GM21529 (cell line): ENCODE measurements around the gene KRTAP4-12.
"Not testable (repeated sequence)": the region's sequence is repeated elsewhere in the genome, so short reads cannot be mapped to it uniquely, and the experiment has no call there.

Source experiments
- ATAC-seq: cut with Tn5 transposase; IDR thresholded peaks from one replicate; pipeline ENCODE4 v1.9.1; 2021; ENCODE audit not compliant: unreplicated experiment

KRTAP4-12 gene

GRCh38 chr17:41126412-41126811 is 2.4 kb upstream of the KRTAP4-12 start:
- ATAC-seq: no peak

DNA sequence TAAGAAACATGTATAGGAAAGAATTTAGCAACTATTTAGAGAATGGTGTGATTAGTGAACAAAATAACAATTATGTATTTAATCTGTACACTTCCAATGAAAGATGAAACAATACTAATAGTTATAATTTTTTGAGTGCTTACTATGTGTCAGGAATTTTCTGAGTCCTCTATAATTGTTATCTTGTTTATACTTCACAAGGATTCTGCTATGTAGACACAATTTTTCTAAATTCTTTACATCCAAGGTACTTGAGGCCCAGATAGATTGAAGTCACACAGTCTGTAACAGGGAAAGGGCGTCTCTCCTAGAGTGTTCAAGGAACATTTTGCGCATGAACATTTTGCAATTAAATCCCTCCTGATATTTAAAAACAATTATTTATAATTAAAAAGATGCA is 1.1 kb upstream of the KRTAP4-12 start:
- ATAC-seq: no peak

- ATAC-seq: not testable (repeated sequence)
These were observed 541 bp downstream of the KRTAP4-12 start for GRCh38 chr17:41123292-41123990.

- no peak for ATAC-seq
These were observed 2.2 kb downstream of the KRTAP4-12 start for GRCh38 chr17:41121742-41122141.

DNA sequence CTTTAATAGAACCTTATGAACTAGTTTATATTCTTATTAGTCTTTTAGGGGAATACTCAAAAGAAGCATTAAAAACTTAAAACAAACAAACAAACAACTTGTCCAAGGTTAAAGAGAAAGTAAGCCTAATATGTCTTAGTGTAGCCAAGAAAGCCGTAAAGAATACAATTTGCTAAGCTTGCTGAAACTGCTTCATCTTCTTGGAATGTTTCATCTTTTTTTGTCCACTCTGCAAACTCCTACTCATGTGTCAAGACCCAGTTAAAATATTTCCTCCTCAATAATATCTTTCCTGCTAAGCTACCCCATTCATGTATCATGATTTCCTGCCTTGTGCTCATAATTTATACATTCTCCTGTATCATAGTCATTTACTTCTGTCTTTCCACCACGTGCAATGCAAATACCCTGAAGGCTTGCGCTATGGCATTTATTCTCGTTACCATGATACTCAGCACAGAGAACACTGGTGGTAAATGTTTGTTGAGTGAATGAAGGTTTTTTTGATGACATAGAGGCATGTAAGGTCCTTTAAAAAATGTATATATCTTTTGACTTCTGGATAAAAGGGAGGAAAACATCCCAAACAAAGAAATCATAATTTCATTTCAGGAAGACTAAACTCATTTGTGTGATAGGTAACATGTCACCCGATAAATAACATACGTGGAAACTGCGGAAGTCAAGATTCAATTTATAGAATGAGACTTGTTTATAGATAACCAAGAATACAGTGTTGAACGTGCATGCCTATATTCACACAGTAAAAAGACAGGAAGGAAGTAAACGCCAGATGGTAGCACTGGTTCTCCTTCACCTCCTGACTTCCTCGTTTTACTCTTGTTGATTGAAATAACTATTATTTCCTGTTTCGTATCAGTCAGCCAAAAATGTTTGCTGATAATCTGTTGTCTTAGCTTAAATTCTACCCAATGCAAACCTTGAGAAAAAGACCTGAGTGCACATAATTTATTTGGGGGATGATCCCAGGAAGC is 4.0 kb downstream of the KRTAP4-12 start:
- ATAC-seq: not testable (repeated sequence)

DNA sequence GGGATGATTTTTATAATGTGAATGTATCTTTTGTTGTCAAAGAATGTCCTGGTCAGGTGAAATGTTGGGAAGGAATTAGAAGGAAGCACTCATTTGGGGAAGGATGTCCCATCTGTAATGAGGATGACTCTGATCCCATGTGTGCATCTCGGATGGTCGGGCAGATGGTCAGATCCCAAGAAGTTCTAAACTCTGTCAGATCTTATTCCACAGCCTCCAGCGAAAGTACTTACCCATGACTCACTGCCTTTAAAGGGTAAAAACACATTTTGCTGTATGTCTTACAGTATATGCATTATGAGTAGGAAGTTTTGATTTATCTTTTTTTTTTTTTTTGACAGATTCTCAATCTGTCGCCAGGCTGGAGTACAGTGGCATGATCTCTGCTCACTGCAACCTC is 5.3 kb downstream of the KRTAP4-12 start:
- no peak for ATAC-seq

- not testable (repeated sequence) for ATAC-seq
These were observed 6.1 kb downstream of the KRTAP4-12 start, which contains the start of gene KRTAP4-11 for GRCh38 chr17:41117846-41118386. TSS of gene KRTAP4-11 (minus strand) at chr17:41118373. CDS start at chr17:41118315, 58 bp downstream.

GRCh38 chr17:41116297-41116696 is 7.7 kb downstream of the KRTAP4-12 start:
- no peak for ATAC-seq

DNA sequence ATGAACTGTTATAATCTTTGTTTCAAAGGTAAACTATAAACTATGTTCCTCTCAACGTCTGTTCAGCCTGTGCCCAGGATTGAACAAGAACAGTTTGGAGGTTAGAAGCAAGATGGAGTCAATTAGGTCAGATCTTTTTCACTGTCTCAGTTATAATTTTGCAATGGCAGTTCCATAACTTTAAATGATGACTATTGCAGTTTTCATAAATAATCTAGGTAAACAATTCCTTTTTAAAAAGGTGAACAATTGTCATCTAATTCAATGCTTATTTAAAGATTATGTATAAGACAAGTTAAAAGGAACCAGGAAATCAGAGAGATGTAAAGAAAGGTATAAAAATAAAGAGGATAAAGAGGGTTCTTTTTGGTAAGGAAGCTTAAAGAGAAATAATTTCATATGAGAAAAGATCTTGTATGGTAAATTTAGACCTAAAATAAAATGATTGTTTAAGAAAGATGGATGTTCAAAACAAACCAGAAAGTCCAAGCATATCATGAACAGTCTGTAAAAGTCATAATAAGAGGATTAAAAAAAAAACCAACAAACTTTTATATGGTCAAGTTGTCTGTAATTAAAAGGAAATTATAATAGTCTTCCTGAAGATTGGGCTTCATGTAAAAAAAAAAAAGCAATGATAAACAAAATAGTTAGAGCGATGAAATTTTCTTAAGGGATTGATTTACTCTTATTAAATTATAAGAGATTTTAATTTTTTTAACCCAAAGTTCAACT is 12.7 kb downstream of the KRTAP4-12 start:
- ATAC-seq: no peak

GRCh38 chr17:41108728-41109386 is 15.1 kb downstream of the KRTAP4-12 start:
- ATAC-seq: not testable (repeated sequence)

DNA sequence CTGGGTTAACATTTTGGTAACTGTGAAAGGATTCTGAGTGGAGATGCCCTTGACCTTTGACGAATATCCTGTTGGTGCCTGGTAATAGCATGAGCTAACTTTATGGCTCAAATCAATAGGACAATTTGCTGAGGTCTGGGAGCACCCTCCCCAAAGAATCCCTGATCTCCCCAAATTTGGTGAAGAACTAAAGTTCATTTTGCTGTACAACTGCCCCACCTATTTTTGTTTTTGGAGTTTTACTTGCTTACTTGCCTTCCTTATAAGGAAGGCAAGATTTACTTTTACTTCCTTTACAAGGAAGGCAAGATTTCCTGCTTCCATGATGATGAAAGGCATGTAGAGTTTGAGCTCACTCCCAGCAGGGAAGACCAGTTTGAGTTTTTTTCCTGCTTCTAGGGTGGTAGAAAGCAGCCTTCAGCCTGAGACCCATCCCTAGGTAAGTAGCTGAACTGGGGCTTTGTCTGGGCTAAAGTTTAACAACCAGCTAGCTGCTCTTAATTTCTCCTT is 16.0 kb downstream of the KRTAP4-12 start:
- ATAC-seq: no peak

DNA sequence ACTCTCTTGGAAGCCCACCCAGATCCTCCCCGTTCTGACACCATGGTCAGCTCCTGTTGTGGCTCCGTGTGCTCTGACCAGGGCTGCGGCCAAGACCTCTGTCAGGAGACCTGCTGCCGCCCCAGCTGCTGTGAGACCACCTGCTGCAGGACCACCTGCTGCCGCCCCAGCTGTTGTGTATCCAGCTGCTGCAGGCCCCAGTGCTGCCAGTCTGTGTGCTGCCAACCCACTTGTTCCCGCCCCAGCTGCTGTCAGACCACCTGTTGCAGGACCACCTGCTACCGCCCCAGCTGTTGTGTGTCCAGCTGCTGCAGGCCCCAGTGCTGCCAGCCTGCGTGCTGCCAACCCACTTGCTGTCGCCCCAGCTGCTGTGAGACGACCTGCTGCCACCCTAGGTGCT is 18.6 kb downstream of the KRTAP4-12 start, which contains the start of gene KRTAP4-9:
Gene KRTAP4-9 (plus strand): TSS at position 43 of the 400 bp plus-strand sequence. CDS start 0 bp downstream, at position 43.
- ATAC-seq: not testable (repeated sequence)

DNA sequence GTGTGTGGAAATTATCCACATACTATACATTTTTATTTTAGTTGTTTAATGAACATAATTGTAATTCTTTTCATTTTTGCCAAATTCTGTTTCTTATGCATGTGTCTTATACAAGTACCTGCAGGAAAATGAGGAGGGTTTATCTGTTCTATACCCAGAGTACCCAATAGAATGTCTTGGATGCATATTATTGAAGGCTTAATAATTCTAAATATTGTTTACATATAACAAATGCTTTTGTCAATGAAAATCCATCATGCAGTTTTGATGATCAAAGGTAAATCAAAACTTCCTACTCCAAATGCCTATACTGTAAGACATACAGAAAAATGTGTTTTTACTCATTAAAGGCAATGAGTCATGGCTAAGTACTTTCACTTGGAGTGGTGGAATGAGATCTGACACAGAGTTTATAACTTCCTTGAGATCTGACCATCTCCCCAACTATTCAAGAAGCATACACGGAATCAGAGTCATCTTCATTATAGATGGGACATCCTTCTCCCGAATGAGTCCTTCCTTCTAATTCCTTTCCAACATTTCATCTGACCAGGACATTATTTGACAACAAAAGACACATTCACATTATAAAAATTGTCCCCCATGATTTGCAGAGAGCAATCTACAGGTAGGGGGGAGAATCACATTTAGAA is 19.5 kb downstream of the KRTAP4-12 start:
- not testable (repeated sequence) for ATAC-seq

DNA sequence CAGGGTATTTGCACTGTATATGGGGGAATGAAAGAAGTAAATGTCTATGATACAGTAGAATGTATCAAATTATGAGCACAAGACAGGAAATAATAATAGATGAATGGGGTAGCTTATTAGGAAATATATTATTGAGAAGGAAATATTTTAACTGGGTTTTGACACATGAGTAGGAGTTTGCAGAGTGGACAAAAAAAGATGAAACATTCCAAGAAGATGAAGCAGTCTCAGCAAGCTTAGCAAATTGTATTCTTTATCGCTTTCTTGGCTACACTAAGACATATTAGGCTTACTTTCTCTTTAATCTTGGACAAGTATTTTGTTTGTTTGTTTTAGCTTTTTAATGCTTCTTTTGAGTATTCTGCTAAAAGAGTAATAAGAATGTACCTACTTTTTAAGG is 20.1 kb downstream of the KRTAP4-12 start:
- ATAC-seq: no peak

GRCh38 chr17:41101586-41102259 is 22.3 kb downstream of the KRTAP4-12 start, which contains the start of gene KRTAP4-16:
TSS of gene KRTAP4-16 (minus strand) at chr17:41102209. CDS start at chr17:41102209, 0 bp downstream.
- no peak for ATAC-seq

GRCh38 chr17:41099682-41100480 is 24.1 kb downstream of the KRTAP4-12 start:
- ATAC-seq: not testable (repeated sequence)

DNA sequence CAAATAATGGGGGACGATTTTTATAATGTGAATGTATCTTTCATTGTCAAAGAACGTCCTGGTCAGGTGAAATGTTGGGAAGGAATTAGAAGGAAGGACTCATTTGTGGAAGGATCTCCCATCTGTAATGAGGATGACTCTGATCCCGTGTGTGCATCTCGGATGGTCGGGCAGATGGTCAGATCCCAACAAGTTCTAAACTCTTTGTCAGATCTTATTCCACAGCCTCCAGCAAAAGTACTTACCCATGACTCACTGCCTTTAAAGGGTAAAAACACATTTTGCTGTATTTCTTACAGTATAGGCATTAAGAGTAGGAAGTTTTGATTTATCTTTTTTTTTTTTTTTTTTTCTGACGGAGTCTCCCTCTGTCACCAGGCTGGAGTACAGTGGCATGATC is 25.5 kb downstream of the KRTAP4-12 start:
- ATAC-seq: no peak

- no peak for ATAC-seq
These were observed 25.9 kb downstream of the KRTAP4-12 start, which contains the start of gene KRTAP4-8 for GRCh38 chr17:41098042-41098441. TSS of gene KRTAP4-8 (minus strand) at chr17:41098142. CDS start at chr17:41098084, 58 bp downstream.
